Measurements from ENCODE around the gene TIMM10B.
A peak's percentile ranks its signal among the peaks of the same experiment; 100 is the strongest.
"Not testable (repeated sequence)": the region's sequence is repeated elsewhere in the genome, so short reads cannot be mapped to it uniquely, and the experiment has no call there.

TIMM10B gene

GRCh38 chr11:6520265-6520664 is 39.0 kb downstream of the TIMM10B start:
- DNase-seq: no peak

DNA sequence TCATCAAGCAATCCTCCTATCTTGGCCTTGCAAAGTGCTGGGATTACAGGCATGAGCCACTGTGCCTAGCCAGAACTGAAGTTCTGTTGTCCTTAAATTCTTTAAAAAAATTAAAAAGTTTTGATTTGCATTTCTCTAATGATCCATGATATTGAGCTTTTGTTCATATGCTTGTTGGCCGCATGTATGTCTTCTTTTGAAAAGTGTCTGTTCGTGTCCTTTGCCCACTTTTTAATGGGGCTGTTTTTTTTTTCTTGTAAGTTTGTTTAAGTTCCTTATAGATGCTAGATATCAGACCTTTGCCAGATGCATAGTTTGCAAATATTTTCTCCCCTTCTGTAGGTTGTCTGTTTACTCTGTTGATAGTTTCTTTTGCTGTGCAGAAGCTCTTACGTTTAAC is 40.6 kb downstream of the TIMM10B start:
- not testable (repeated sequence) for DNase-seq

GRCh38 chr11:6523253-6523652 is 42.0 kb downstream of the TIMM10B start:
- no peak for DNase-seq

GRCh38 chr11:6526411-6527135 is 45.3 kb downstream of the TIMM10B start:
- DNase-seq: no peak

- no peak for DNase-seq
Observed at GRCh38 chr11:6529266-6529665, 48.0 kb downstream of the TIMM10B start.

- no peak for DNase-seq
Observed at GRCh38 chr11:6530848-6531247, 49.5 kb downstream of the TIMM10B start.

DNA sequence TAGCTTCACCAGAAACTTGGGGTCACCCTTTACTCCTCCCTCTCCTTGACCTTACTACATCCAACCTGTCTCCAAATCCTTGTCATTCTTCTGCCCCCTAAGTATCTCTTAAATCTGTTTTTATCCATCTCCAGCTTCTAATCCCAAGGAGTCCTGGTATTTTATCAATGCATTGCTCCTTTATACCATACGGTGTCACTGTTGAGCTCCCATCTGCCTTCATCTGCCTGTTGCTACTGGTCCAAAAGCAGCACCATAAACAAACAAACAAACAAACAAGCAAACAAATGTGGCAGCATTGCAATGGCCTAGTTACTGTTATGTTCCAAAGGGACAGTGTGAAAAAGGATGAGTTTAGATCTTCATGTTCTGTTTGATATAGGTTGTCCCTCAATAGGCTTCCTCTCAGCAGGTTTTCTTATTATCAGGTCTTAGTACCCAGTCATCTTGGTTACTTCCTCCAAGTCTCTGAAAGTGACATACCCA is 50.0 kb downstream of the TIMM10B start:
- peak; percentile 85 for DNase-seq
